Spleen (tissue), 11 donors: ENCODE data around the gene IMP4. TPM values are rescaled to one million over a fixed set of nuclear protein-coding genes. Genes with fewer than 3 reads are reported as not detected.

ENCODE experiments used
- DNase-seq: peaks from one replicate; pipeline ENCODE4 v3.0.0-alpha.2; 2020
- H3K27ac ChIP-seq, 8 donors: fragments of 200-600 bp; sonication (generic) in 7 of 8; 1 replicate in 4 of 8; 2 replicates in 4 of 8; pipeline versions ENCODE4 v1.5.0 to v1.8.0; 2016 to 2021; ENCODE audit warnings: inconsistent platforms in 4 of 8, mild to moderate bottlenecking in 4 of 8, moderate library complexity in 1 of 8
- H3K27me3 ChIP-seq, 7 donors: fragments of 200-600 bp; sonication (generic) in 6 of 7; replicated peaks in 1 of 7; 1 replicate in 4 of 7; 2 replicates in 3 of 7; pipeline versions ENCODE4 v1.5.0 to v1.8.0; 2016 to 2021; ENCODE audit warnings: inconsistent platforms in 3 of 7, mild to moderate bottlenecking in 1 of 7
- H3K36me3 ChIP-seq, 6 donors: fragments of 200-600 bp; sonication (generic) in 5 of 6; 1 replicate in 4 of 6; 2 replicates in 2 of 6; pipeline versions ENCODE4 v1.5.0 to v1.8.0; 2016 to 2021; ENCODE audit warnings: inconsistent platforms in 2 of 6
- H3K4me1 ChIP-seq, 6 donors: fragments of 200-600 bp; sonication (generic) in 5 of 6; 1 replicate in 3 of 6; 2 replicates in 3 of 6; pipeline versions ENCODE4 v1.5.0 to v1.8.0; 2016 to 2021; ENCODE audit warnings: inconsistent platforms in 3 of 6
- H3K4me3 ChIP-seq, 8 donors: fragments of 200-600 bp; sonication (generic) in 7 of 8; 1 replicate in 4 of 8; 2 replicates in 4 of 8; pipeline versions ENCODE4 v1.5.0 to v1.8.0; 2016 to 2021; ENCODE audit warnings: inconsistent platforms in 4 of 8, mild to moderate bottlenecking in 4 of 8, moderate library complexity in 2 of 8
- H3K9me3 ChIP-seq, 8 donors: fragments of 200-600 bp; sonication (generic) in 7 of 8; 1 replicate in 4 of 8; 2 replicates in 4 of 8; pipeline versions ENCODE4 v1.5.0 to v1.8.0; 2016 to 2021; ENCODE audit warnings: inconsistent platforms in 4 of 8
- POLR2A ChIP-seq, 3 donors: fragments of 450-650 bp; IDR thresholded peaks; one replicate each; pipeline ENCODE4 v1.5.1; 2017; ENCODE audit warnings: antibody characterized with exemption in 3 of 3, mild to moderate bottlenecking in 1 of 3
- POLR2AphosphoS5 ChIP-seq, 3 donors: sonication (generic); formaldehyde crosslinking; IDR thresholded peaks; one replicate each; pipeline ENCODE4 v1.5.1; 2017; ENCODE audit warnings: antibody characterized with exemption in 3 of 3
- WGBS, 5 donors: extraction: QIAGEN DNeasy Blood & Tissue Kit in 3 of 5; methylation state at CpG; one replicate each; pipeline versions ENCODE4 v1.1.5 to v1.1.7; 2013 to 2018; 5-methylcytosine and 5-hydroxymethylcytosine counted together
- intact Hi-C: fragments of 100-400 bp; cut with DNase I; formaldehyde crosslinking; loops from one replicate; pipeline ENCODE4 v1.15.0; 2023; ENCODE audit warnings: low total_unique reads
- polyA plus RNA-seq, 3 donors: library from polyadenylated mRNA; stranded (reverse); fragments of 200-250 nt; gene quantifications; one replicate each; pipeline ENCODE4 v1.2.1, GENCODE V29; 2013
- total RNA-seq, 7 donors: library from RNA; depleted of rRNA in 3 of 7; stranded (reverse); fragments of >200 nt in 3 of 7; fragmentation: NEBNext Ultra II Directional in 4 of 7; extraction: Animal tissue kit (Norgen Biotek cat#: 25700) in 4 of 7; gene quantifications; one replicate each; pipeline versions ENCODE4 v1.1.0 to v1.2.1, GENCODE V29; 2016 to 2021
- TF ChIP-seq, protein P1 (sequence below), 11 experiments: fragments of 200-600 bp in 7 of 11; fragments of 450-650 bp in 4 of 11; sonication (generic) in 4 of 11; IDR thresholded peaks in 8 of 11; conservative IDR thresholded peaks in 3 of 11; 1 replicate in 7 of 11; 2 replicates in 4 of 11; pipeline versions ENCODE4 v1.4.0 to v1.8.0; 2016 to 2021; ENCODE audit warnings: antibody characterized with exemption in 11 of 11, inconsistent platforms in 4 of 11, mild to moderate bottlenecking in 1 of 11
- donor health status: healthy with polysubstance abuse.
- donor health status: DM: no; HTN: no; CAD: no; lungs with moderate emphysema.
- donor health status: DM: no; HTN: no; CAD: no.
- donor health status: Bipolar disorder and iron deficiency.
- donor health status: healthy.
- donor health status: DM: no; HTN: no; CAD: no.
- donor health status: DM: yes; HTN: yes; CAD: no.

IMP4 gene
- total and polyA plus RNA-seq, 10 donors, result 50.2 to 85.0 (median 66.7) TPM

DNA sequence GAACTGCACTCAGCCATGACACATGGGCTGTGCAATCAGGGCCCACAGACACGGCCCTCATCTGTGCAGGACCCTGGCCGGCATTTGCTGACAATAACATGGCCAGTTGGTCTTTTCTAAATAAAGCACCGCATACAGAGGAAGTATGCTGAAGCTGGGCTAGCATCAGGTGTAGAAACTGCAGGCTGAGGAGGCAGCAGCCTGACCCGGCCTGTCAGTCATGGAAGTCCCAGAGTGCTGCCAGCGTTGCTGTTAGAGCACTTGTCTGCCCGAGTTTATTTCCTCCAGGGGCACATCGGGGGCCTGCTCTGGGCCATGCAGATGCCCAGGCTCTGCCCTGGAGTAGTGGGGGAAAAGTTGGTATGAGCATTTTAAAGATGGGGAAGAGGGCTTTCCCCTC is 9.0 kb downstream of the IMP4 start:
- TF ChIP-seq, protein P1, sequence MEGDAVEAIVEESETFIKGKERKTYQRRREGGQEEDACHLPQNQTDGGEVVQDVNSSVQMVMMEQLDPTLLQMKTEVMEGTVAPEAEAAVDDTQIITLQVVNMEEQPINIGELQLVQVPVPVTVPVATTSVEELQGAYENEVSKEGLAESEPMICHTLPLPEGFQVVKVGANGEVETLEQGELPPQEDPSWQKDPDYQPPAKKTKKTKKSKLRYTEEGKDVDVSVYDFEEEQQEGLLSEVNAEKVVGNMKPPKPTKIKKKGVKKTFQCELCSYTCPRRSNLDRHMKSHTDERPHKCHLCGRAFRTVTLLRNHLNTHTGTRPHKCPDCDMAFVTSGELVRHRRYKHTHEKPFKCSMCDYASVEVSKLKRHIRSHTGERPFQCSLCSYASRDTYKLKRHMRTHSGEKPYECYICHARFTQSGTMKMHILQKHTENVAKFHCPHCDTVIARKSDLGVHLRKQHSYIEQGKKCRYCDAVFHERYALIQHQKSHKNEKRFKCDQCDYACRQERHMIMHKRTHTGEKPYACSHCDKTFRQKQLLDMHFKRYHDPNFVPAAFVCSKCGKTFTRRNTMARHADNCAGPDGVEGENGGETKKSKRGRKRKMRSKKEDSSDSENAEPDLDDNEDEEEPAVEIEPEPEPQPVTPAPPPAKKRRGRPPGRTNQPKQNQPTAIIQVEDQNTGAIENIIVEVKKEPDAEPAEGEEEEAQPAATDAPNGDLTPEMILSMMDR (IDR thresholded peaks at IDR 0.05 in 8 of 11, conservative IDR thresholded peaks at IDR 0.05 in 3 of 11), result no peak
- TF ChIP-seq POLR2AphosphoS5 (IDR thresholded peaks at IDR 0.05), result no peak
- TF ChIP-seq POLR2A (IDR thresholded peaks at IDR 0.05), result no peak
- no peaks in the 10 kb centered on the region for H3K27me3 ChIP-seq
- H3K4me1 ChIP-seq, result peaks cover 0 to 58% (median 40%) of the 10 kb centered on the region in 6 donors
- DNase-seq, result no peak
- intact Hi-C loops, result no loop called here
- H3K27ac ChIP-seq, result peak overlapping the region in 4 of 8 donors; percentile 8 to 56 (median 14)
- WGBS, 5 donors, result 28 to 45% (median 35%) methylated on average over 3 to 7 of the region's 7 CpGs
- H3K4me3 ChIP-seq, result no peak overlapping the region
- no peaks in the 10 kb centered on the region for H3K9me3 ChIP-seq
- H3K36me3 ChIP-seq, result peaks cover 0 to 25% (median 24%) of the 10 kb centered on the region in 6 donors

DNA sequence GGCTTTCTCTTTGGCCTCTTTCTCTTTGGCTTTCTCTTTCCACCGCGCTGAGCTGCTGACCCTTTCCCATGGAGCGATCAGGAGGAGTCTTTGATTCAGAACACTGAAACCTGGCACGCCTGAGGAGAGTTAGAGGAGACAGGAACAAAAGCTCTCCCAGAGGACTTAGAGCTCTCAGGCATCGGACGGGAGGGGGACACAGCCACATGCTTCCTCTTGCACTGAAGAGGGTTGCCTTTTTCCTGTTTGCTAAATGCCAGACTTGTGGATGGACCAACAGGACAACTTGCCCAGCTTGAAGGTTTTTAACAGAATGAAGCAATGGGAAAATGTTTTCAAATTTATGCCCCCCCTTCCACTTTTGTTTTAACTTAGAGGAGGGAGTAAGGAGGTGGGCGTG is 9.5 kb downstream of the IMP4 start:
- DNase-seq, result no peak
- 33 to 53% (median 43%) methylated on average over 7 of the region's 7 CpGs for WGBS, 5 donors
- TF ChIP-seq POLR2A (IDR thresholded peaks at IDR 0.05), result no peak
- TF ChIP-seq, protein P1 (IDR thresholded peaks at IDR 0.05 in 8 of 11, conservative IDR thresholded peaks at IDR 0.05 in 3 of 11), result no peak
- no peak for TF ChIP-seq POLR2AphosphoS5 (IDR thresholded peaks at IDR 0.05)
- H3K9me3 ChIP-seq, result no peaks in the 10 kb centered on the region
- H3K4me1 ChIP-seq, result peaks cover 0 to 60% (median 42%) of the 10 kb centered on the region in 6 donors
- H3K4me3 ChIP-seq, result no peak overlapping the region
- peaks cover 0 to 20% (median 18%) of the 10 kb centered on the region in 6 donors for H3K36me3 ChIP-seq
- H3K27me3 ChIP-seq, result no peaks in the 10 kb centered on the region
- intact Hi-C loops, result no loop called here
- H3K27ac ChIP-seq, result peak overlapping the region in 4 of 8 donors; percentile 8 to 56 (median 14)

DNA sequence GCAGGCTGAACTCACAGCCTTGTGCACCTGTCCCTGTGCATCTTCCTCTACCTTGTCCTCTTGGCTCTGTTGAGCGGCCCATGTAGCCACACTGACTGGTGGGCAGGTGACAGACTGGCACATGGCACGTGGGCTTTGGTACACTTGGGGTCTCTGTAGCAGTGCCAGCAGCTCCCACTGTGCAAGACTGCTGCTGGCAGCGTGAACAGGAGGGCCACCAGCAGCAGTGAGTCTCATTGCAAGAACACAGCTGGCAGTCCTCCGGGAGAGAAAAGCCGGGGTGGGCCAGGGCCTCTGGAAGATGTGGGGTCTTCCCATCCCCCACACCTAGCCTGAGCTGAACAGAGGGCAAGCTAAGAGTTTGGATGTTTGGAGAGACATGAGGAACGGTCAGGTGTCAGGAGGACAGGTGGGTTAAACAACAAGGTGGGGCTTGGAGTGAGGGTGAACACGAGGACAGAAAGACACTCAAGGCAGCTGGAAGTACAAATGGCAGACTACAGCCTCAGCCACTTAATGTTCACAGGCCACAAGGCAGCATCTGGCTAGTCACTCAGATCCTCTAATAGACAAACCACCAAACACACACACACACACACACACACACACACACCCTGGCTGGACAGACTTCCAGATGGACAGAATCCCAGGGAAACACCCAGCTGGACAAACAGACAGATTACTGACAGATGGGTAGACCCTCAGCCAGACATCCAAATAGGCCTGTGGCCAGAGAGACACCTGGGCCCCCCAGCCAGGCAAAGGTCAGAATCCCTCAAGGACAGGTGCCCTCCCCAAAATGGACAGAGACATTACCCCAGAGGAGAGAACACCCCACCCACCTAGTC is 10.8 kb downstream of the IMP4 start:
- H3K4me1 ChIP-seq, result peaks cover 0 to 56% (median 43%) of the 10 kb centered on the region in 6 donors
- H3K36me3 ChIP-seq, result peaks cover 0 to 7% (median 6%) of the 10 kb centered on the region in 6 donors
- 89 to 93% (median 92%) methylated on average over 7 of the region's 7 CpGs for WGBS, 5 donors
- no peaks in the 10 kb centered on the region for H3K9me3 ChIP-seq
- intact Hi-C loops, result no loop called here
- TF ChIP-seq, protein P1 (IDR thresholded peaks at IDR 0.05 in 8 of 11, conservative IDR thresholded peaks at IDR 0.05 in 3 of 11), result no peak
- TF ChIP-seq POLR2AphosphoS5 (IDR thresholded peaks at IDR 0.05) (no peak), POLR2A (IDR thresholded peaks at IDR 0.05) (no peak)
- peak overlapping the region in 1 of 8 donors; percentile 11 for H3K27ac ChIP-seq
- no peaks in the 10 kb centered on the region for H3K27me3 ChIP-seq
- H3K4me3 ChIP-seq, result no peak overlapping the region
- no peak for DNase-seq

DNA sequence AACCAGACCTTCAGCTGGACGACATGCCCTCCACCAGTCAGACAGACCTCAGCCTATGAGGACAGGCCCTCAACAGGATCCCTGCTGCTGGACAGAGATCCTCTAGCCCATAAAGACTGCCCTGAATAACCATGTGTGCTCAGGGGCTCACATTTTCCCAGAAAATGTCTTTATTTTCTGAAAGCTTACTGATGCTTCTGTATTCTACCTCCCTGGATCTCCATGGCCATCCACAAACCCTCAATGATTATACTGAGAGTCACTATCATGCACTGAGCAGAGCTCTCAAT is 11.4 kb downstream of the IMP4 start:
- H3K9me3 ChIP-seq, result no peaks in the 10 kb centered on the region
- intact Hi-C loops, result no loop called here
- WGBS, 5 donors, result 64 to 89% (median 83%) methylated on average over 1 of the region's 1 CpG
- H3K27ac ChIP-seq, result peak overlapping the region in 1 of 8 donors; percentile 11
- no peak for TF ChIP-seq POLR2AphosphoS5 (IDR thresholded peaks at IDR 0.05)
- TF ChIP-seq, protein P1 (IDR thresholded peaks at IDR 0.05 in 8 of 11, conservative IDR thresholded peaks at IDR 0.05 in 3 of 11), result no peak
- TF ChIP-seq POLR2A (IDR thresholded peaks at IDR 0.05), result no peak
- no peak for DNase-seq
- H3K27me3 ChIP-seq, result no peaks in the 10 kb centered on the region
- H3K4me1 ChIP-seq, result peaks cover 0 to 56% (median 43%) of the 10 kb centered on the region in 6 donors
- no peak overlapping the region for H3K4me3 ChIP-seq
- H3K36me3 ChIP-seq, result peaks cover 0 to 6% (median under 1%) of the 10 kb centered on the region in 6 donors
